ENCODE measurements around the gene ERC2.

Gene ERC2

GRCh38 chr3:56366641-56367162, 101.6 kb downstream of the ERC2 start:
- Histone ChIP-seq H3K9ac (ENCODE audit: low read length) (no peak overlapping the region), H3K9me2 (ENCODE audit: low read depth, low read length) (no peaks in the 10 kb centered on the region), H3K4me3 (ENCODE audit: low read depth, low read length, poor library complexity, severe bottlenecking) (no peak overlapping the region), H3K79me2 (ENCODE audit: insufficient read depth, low read length) (no peaks in the 10 kb centered on the region), H2AFZ (ENCODE audit: low read length) (no peak overlapping the region), H4K20me1 (ENCODE audit: insufficient read depth, low read length) (no peaks in the 10 kb centered on the region), H3K36me3 (ENCODE audit: insufficient read depth, low read length) (no peaks in the 10 kb centered on the region), H3F3A (ENCODE audit: insufficient read depth, low read length) (no peaks in the 10 kb centered on the region), H3K27me3 (ENCODE audit: insufficient read depth, low read length) (no peaks in the 10 kb centered on the region), H3K4me2 (ENCODE audit: low read length) (no peak overlapping the region), H3K4me1 (ENCODE audit: insufficient read depth, low read length, severe bottlenecking) (no peaks in the 10 kb centered on the region), H3K27ac (ENCODE audit: low read depth, low read length, poor library complexity, severe bottlenecking) (no peak overlapping the region), H3K9me3 (ENCODE audit: low read length) (no peaks in the 10 kb centered on the region)
- TF ChIP-seq CTCF (IDR thresholded peaks at IDR 0.05; ENCODE audit: low read length), result no peak
- TF ChIP-seq EZH2 (IDR thresholded peaks at IDR 0.05; ENCODE audit: borderline replicate concordance, low read length), result no peak

GRCh38 chr3:56365905-56366640, 102.2 kb downstream of the ERC2 start:
- Histone ChIP-seq H3K4me1 (ENCODE audit: insufficient read depth, low read length, severe bottlenecking) (no peaks in the 10 kb centered on the region), H3K27me3 (ENCODE audit: insufficient read depth, low read length) (no peaks in the 10 kb centered on the region), H3K27ac (ENCODE audit: low read depth, low read length, poor library complexity, severe bottlenecking) (no peak overlapping the region), H3K79me2 (ENCODE audit: insufficient read depth, low read length) (no peaks in the 10 kb centered on the region), H3K36me3 (ENCODE audit: insufficient read depth, low read length) (no peaks in the 10 kb centered on the region), H3K4me2 (ENCODE audit: low read length) (no peak overlapping the region), H3K9ac (ENCODE audit: low read length) (no peak overlapping the region), H2AFZ (ENCODE audit: low read length) (no peak overlapping the region), H3K9me2 (ENCODE audit: low read depth, low read length) (no peaks in the 10 kb centered on the region), H3K4me3 (ENCODE audit: low read depth, low read length, poor library complexity, severe bottlenecking) (no peak overlapping the region), H3K9me3 (ENCODE audit: low read length) (no peaks in the 10 kb centered on the region), H4K20me1 (ENCODE audit: insufficient read depth, low read length) (no peaks in the 10 kb centered on the region), H3F3A (ENCODE audit: insufficient read depth, low read length) (no peaks in the 10 kb centered on the region)
- no peak for TF ChIP-seq EZH2 (IDR thresholded peaks at IDR 0.05; ENCODE audit: borderline replicate concordance, low read length)
- no peak for TF ChIP-seq CTCF (IDR thresholded peaks at IDR 0.05; ENCODE audit: low read length)

GRCh38 chr3:56364665-56365064, 103.6 kb downstream of the ERC2 start:
- Histone ChIP-seq H4K20me1 (ENCODE audit: insufficient read depth, low read length) (no peaks in the 10 kb centered on the region), H3K4me1 (ENCODE audit: insufficient read depth, low read length, severe bottlenecking) (no peaks in the 10 kb centered on the region), H3K4me2 (ENCODE audit: low read length) (no peak overlapping the region), H3K4me3 (ENCODE audit: low read depth, low read length, poor library complexity, severe bottlenecking) (no peak overlapping the region), H3K9ac (ENCODE audit: low read length) (no peak overlapping the region), H3K27me3 (ENCODE audit: insufficient read depth, low read length) (no peaks in the 10 kb centered on the region), H3K36me3 (ENCODE audit: insufficient read depth, low read length) (no peaks in the 10 kb centered on the region), H3K27ac (ENCODE audit: low read depth, low read length, poor library complexity, severe bottlenecking) (no peak overlapping the region), H2AFZ (ENCODE audit: low read length) (no peak overlapping the region), H3K9me3 (ENCODE audit: low read length) (no peaks in the 10 kb centered on the region), H3K79me2 (ENCODE audit: insufficient read depth, low read length) (no peaks in the 10 kb centered on the region), H3F3A (ENCODE audit: insufficient read depth, low read length) (no peaks in the 10 kb centered on the region), H3K9me2 (ENCODE audit: low read depth, low read length) (no peaks in the 10 kb centered on the region)
- TF ChIP-seq EZH2 (IDR thresholded peaks at IDR 0.05; ENCODE audit: borderline replicate concordance, low read length) (no peak), CTCF (IDR thresholded peaks at IDR 0.05; ENCODE audit: low read length) (no peak)
